ENCODE results near the gene SMIM15. TPM values are rescaled to one million over a fixed set of nuclear protein-coding genes. Genes with fewer than 3 reads are reported as not detected.
A peak's percentile ranks its signal among the peaks of the same experiment; 100 is the strongest.

SMIM15 gene
- total and polyA plus RNA-seq, 10 of the 15 experiments (the other 5 are each of a cell fraction or from before 2014, with no cell fraction given): 13.8 to 83.3 (median 53.9) TPM

DNA sequence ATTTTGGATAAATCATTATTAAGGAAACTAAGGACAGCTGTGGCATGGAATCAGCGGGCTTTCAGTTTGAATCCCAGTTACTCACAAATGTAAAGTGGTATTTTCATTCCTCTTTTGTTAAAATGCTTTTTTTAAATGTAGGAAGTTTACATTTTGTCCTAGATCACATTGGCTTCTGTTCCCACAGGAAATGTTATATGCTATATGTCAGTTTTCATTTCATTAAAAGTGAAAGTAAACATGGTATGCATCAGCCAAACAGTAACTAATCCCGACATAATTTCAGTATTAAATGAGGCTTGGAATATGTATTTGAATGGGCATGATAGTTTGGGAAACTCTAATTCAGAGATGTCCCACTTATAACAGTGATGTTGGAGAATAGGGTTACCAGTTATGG, 18.6 kb upstream of the SMIM15 start:
- H3K4me2 ChIP-seq (ENCODE audit: control insufficient read depth, insufficient read depth): peak overlapping the region; percentile 17; the same call in 1 of the 2 replicates
- H3K27ac ChIP-seq (ENCODE audit: control insufficient read depth, insufficient read depth): no peak overlapping the region
- no peak for FAIRE-seq
- peaks cover 10% of the 10 kb centered on the region for H3K4me1 ChIP-seq (ENCODE audit: control insufficient read depth, insufficient read depth, low read length)
- H3K27me3 ChIP-seq (replicated peaks in 1 of 2; ENCODE audit: control insufficient read depth in 2 of 2, insufficient read depth in 2 of 2, low read length in 1 of 2): no peaks in the 10 kb centered on the region
- in situ Hi-C loops (cut with MboI): no loop called here
- TF ChIP-seq GATAD2B (conservative IDR thresholded peaks at IDR 0.05; ENCODE audit: low read depth) (no peak), RB1 (IDR thresholded peaks at IDR 0.05; ENCODE audit: borderline replicate concordance) (no peak), MEF2A (IDR thresholded peaks at IDR 0.05; ENCODE audit: insufficient read depth, low read depth, low read length) (no peak), SUZ12 (IDR thresholded peaks at IDR 0.05; ENCODE audit: unreplicated experiment) (no peak), ASH2L (IDR thresholded peaks at IDR 0.05; ENCODE audit: borderline replicate concordance, low read depth) (no peak), SIX5 (IDR thresholded peaks at IDR 0.05; ENCODE audit: low read depth, low read length, severe bottlenecking) (no peak), SPI1 (IDR thresholded peaks at IDR 0.05; ENCODE audit: borderline replicate concordance, insufficient read depth, low read depth, low read length) (no peak), YY1 (IDR thresholded peaks at IDR 0.05; ENCODE audit: low read depth, low read length) (no peak), TBL1XR1 (IDR thresholded peaks at IDR 0.05; ENCODE audit: low read depth, low read length) (no peak)
- TF ChIP-seq, protein P1, sequence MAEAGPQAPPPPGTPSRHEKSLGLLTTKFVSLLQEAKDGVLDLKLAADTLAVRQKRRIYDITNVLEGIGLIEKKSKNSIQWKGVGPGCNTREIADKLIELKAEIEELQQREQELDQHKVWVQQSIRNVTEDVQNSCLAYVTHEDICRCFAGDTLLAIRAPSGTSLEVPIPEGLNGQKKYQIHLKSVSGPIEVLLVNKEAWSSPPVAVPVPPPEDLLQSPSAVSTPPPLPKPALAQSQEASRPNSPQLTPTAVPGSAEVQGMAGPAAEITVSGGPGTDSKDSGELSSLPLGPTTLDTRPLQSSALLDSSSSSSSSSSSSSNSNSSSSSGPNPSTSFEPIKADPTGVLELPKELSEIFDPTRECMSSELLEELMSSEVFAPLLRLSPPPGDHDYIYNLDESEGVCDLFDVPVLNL (IDR thresholded peaks at IDR 0.05; ENCODE audit: low read depth, low read length): no peak
- TF ChIP-seq, protein P2, sequence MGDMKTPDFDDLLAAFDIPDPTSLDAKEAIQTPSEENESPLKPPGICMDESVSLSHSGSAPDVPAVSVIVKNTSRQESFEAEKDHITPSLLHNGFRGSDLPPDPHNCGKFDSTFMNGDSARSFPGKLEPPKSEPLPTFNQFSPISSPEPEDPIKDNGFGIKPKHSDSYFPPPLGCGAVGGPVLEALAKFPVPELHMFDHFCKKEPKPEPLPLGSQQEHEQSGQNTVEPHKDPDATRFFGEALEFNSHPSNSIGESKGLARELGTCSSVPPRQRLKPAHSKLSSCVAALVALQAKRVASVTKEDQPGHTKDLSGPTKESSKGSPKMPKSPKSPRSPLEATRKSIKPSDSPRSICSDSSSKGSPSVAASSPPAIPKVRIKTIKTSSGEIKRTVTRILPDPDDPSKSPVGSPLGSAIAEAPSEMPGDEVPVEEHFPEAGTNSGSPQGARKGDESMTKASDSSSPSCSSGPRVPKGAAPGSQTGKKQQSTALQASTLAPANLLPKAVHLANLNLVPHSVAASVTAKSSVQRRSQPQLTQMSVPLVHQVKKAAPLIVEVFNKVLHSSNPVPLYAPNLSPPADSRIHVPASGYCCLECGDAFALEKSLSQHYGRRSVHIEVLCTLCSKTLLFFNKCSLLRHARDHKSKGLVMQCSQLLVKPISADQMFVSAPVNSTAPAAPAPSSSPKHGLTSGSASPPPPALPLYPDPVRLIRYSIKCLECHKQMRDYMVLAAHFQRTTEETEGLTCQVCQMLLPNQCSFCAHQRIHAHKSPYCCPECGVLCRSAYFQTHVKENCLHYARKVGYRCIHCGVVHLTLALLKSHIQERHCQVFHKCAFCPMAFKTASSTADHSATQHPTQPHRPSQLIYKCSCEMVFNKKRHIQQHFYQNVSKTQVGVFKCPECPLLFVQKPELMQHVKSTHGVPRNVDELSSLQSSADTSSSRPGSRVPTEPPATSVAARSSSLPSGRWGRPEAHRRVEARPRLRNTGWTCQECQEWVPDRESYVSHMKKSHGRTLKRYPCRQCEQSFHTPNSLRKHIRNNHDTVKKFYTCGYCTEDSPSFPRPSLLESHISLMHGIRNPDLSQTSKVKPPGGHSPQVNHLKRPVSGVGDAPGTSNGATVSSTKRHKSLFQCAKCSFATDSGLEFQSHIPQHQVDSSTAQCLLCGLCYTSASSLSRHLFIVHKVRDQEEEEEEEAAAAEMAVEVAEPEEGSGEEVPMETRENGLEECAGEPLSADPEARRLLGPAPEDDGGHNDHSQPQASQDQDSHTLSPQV (IDR thresholded peaks at IDR 0.05): no peak
- TF ChIP-seq, protein P3, sequence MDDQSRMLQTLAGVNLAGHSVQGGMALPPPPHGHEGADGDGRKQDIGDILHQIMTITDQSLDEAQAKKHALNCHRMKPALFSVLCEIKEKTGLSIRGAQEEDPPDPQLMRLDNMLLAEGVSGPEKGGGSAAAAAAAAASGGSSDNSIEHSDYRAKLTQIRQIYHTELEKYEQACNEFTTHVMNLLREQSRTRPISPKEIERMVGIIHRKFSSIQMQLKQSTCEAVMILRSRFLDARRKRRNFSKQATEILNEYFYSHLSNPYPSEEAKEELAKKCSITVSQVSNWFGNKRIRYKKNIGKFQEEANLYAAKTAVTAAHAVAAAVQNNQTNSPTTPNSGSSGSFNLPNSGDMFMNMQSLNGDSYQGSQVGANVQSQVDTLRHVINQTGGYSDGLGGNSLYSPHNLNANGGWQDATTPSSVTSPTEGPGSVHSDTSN (IDR thresholded peaks at IDR 0.05; ENCODE audit: insufficient replicate concordance, low read depth, low read length): no peak
- RAD21 ChIA-PET (ENCODE audit: unreplicated experiment): interaction anchor here (1.2 kb wide), 1 partner anchor 150 kb away, joined by 3 read pairs; no protein-coding TSS in a partner anchor
- H3K9ac ChIP-seq (ENCODE audit: control insufficient read depth, insufficient read depth, low read length): no peak overlapping the region
- 77% methylated on average over 2 of the region's 2 CpGs for WGBS (ENCODE audit: insufficient coverage, insufficient replicate concordance, low lambda C conversion rate, missing lambda C conversion rate)
- H3K9me3 ChIP-seq (replicated peaks; ENCODE audit: control insufficient read depth, insufficient read depth, low read length): 0 out of 3 replicates have a peak, but pooled peaks cover 2% of the 10 kb centered on the region
- intact Hi-C loops (cut with micrococcal nuclease; ENCODE audit: unreplicated experiment): no loop called here
- ATAC-seq: no peak
- no peaks in the 10 kb centered on the region for H3K36me3 ChIP-seq (ENCODE audit: control insufficient read depth in 2 of 2, insufficient read depth in 2 of 2, low read length in 1 of 2)
- no peaks in the 10 kb centered on the region for H4K20me1 ChIP-seq (ENCODE audit: control insufficient read depth, insufficient read depth)
- no peak for DNase-seq (ENCODE audit: low read depth, low spot score)
- H3K4me3 ChIP-seq: 0 out of 2 replicates have a peak overlapping the region, but pooled peaks have one; percentile 4
- CTCF ChIA-PET: interaction anchor here (2.4 kb wide), 1 partner anchor 19 kb away, joined by 7 read pairs; no protein-coding TSS in a partner anchor
- no peaks in the 10 kb centered on the region for H3K79me2 ChIP-seq (ENCODE audit: control insufficient read depth, insufficient read depth, low read length)
- POLR2A ChIA-PET: no interaction called here
- SMC1A ChIA-PET (ENCODE audit: uncharacterized antibody, unreplicated experiment): interaction anchor here (1.3 to 2.9 kb wide), 2 partner anchors 12 to 20 kb away, joined by 3 to 28 read pairs; no protein-coding TSS in a partner anchor
- H2AFZ ChIP-seq (ENCODE audit: control insufficient read depth, low read depth, low read length): peak overlapping the region; percentile 20
- no TSS peak for BruUV-seq (replicated peaks)

All from GM12878 (cell line).